ENCODE data around the gene PTPN14. TPM values are rescaled to one million over a fixed set of nuclear protein-coding genes. Genes with fewer than 3 reads are reported as not detected.

Gene PTPN14
- total and polyA plus RNA-seq, 2 of the 8 experiments (the other 6 are each of a cell fraction or from before 2014, with no cell fraction given): 14.4 to 93.6 TPM

- H3K36me3 ChIP-seq (ENCODE audit: control insufficient read depth in 2 of 4, insufficient read depth in 4 of 4, low read length in 3 of 4): peaks cover 14 to 38% (median 21%) of the 10 kb centered on the region in 4 experiments
- FAIRE-seq: no peak
- CTCF ChIA-PET (ENCODE audit: partially characterized antibody): interaction anchor here (0.8 to 0.9 kb wide), 2 partner anchors 52 to 200 kb away, joined by 3 read pairs; no protein-coding TSS in a partner anchor
- TF ChIP-seq ATF2 (IDR thresholded peaks at IDR 0.05; ENCODE audit: low read length) (no peak), SIX5 (IDR thresholded peaks at IDR 0.05; ENCODE audit: low read depth, low read length) (no peak), PHF8 (conservative IDR thresholded peaks at IDR 0.05; ENCODE audit: low read depth, low read length) (no peak), CEBPB (IDR thresholded peaks at IDR 0.05; ENCODE audit: low read depth, low read length) (no peak), EZH2 (IDR thresholded peaks at IDR 0.05; ENCODE audit: low read depth, low read length, severe bottlenecking) (no peak), JUN (IDR thresholded peaks at IDR 0.05; ENCODE audit: low read depth, low read length) (no peak), POU5F1 (IDR thresholded peaks at IDR 0.05; ENCODE audit: low read depth, low read length) (no peak), SUZ12 (IDR thresholded peaks at IDR 0.05; ENCODE audit: low read length) (no peak), MAFK (IDR thresholded peaks at IDR 0.05; ENCODE audit: low read depth, low read length) (no peak), SP4 (IDR thresholded peaks at IDR 0.05; ENCODE audit: low read length) (no peak), ZNF274 (IDR thresholded peaks at IDR 0.05; ENCODE audit: borderline replicate concordance, extremely low read depth, low read length) (no peak)
Measured at GRCh38 chr1:214384373-214385079, 166.9 kb downstream of the PTPN14 start.

More at GRCh38 chr1:214384373-214385079, 166.9 kb downstream of the PTPN14 start:
- no peaks in the 10 kb centered on the region for H3K27me3 ChIP-seq (replicated peaks in 1 of 4; ENCODE audit: control insufficient read depth in 3 of 4, extremely low read depth in 1 of 4, insufficient read depth in 3 of 4, low read length in 3 of 4)
- no peak overlapping the region for H4K5ac ChIP-seq (ENCODE audit: insufficient read length, low read depth, low read length)
- no peak overlapping the region for H3K9ac ChIP-seq (replicated peaks in 1 of 4; ENCODE audit: extremely low read depth in 1 of 4, low read depth in 3 of 4, low read length in 3 of 4)
- POLR2A ChIA-PET (ENCODE audit: partially characterized antibody): interaction anchor here (0.6 kb wide), 1 partner anchor 51 kb away, joined by 3 read pairs; no protein-coding TSS in a partner anchor
- H3K4me1 ChIP-seq (replicated peaks in 1 of 4; ENCODE audit: control insufficient read depth in 3 of 4, insufficient read depth in 4 of 4, low read length in 3 of 4): peaks cover 0 to 8% (median 3%) of the 10 kb centered on the region in 4 experiments; a peak in 2 of 7 replicates
- no peaks in the 10 kb centered on the region for H3K23me2 ChIP-seq (ENCODE audit: low read depth, low read length)
- no peak for DNase-seq (ENCODE audit: low read depth in 1 of 2, low spot score in 2 of 2)
- H2BK5ac ChIP-seq (ENCODE audit: low read depth, low read length): no peak overlapping the region; the same call in 1 of the 2 replicates
- H3K79me1 ChIP-seq (ENCODE audit: low read depth, low read length): no peaks in the 10 kb centered on the region; the same call in 1 of the 2 replicates
- H3K23ac ChIP-seq (ENCODE audit: insufficient read length): no peak overlapping the region
- no peak overlapping the region for H2BK120ac ChIP-seq (replicated peaks; ENCODE audit: low read depth, low read length)
- H2BK20ac ChIP-seq (ENCODE audit: low read length): no peak overlapping the region
- H4K20me1 ChIP-seq (replicated peaks in 1 of 2; ENCODE audit: control insufficient read depth in 1 of 2, insufficient read depth in 2 of 2, low read length in 2 of 2): no peaks in the 10 kb centered on the region
- no peak overlapping the region for H2BK15ac ChIP-seq (ENCODE audit: low read length)
- H3K56ac ChIP-seq (replicated peaks; ENCODE audit: insufficient read length, low read depth, low read length): no peak overlapping the region
- no peak overlapping the region for H4K91ac ChIP-seq (replicated peaks; ENCODE audit: insufficient read length, low read length)
- WGBS, 2 experiments (ENCODE audit: extremely low coverage in 1 of 2, insufficient coverage in 1 of 2, insufficient read length in 1 of 2, insufficient replicate concordance in 2 of 2, low coverage in 1 of 2, low lambda C conversion rate in 2 of 2, missing lambda C conversion rate in 1 of 2): 95% methylated on average over 18 of the region's 18 CpGs; no CpG with 5 or more reads in 1 of the 2 experiments
- H3K4ac ChIP-seq (replicated peaks; ENCODE audit: insufficient read length, low read depth, low read length): no peak overlapping the region
- no peak overlapping the region for H2AFZ ChIP-seq (ENCODE audit: low read length)
- no peak overlapping the region for H3K18ac ChIP-seq (ENCODE audit: extremely low read depth, low read length)
- no peak overlapping the region for H3K14ac ChIP-seq (ENCODE audit: insufficient read length)
- no peak overlapping the region for H3K4me3 ChIP-seq (ENCODE audit: extremely low read depth in 1 of 4, insufficient read depth in 2 of 4, low read depth in 3 of 4, low read length in 4 of 4)
- no peak overlapping the region for H3K4me2 ChIP-seq (ENCODE audit: insufficient read depth in 1 of 2, low read depth in 2 of 2, low read length in 2 of 2)
- no peaks in the 10 kb centered on the region for H3K9me3 ChIP-seq (ENCODE audit: insufficient read depth in 2 of 2, low read depth in 1 of 2, low read length in 1 of 2)
- no peaks in the 10 kb centered on the region; a peak in 1 of 4 replicates for H3K79me2 ChIP-seq (ENCODE audit: control insufficient read depth in 1 of 2, insufficient read depth in 2 of 2, low read length in 2 of 2)
- no peak overlapping the region for H3K27ac ChIP-seq (ENCODE audit: low read depth, low read length)
- H4K8ac ChIP-seq (ENCODE audit: extremely low read depth, insufficient read depth, low read length): no peak overlapping the region
- H2BK12ac ChIP-seq (ENCODE audit: low read depth, low read length): no peak overlapping the region
- no peak overlapping the region for H2AK5ac ChIP-seq (ENCODE audit: low read depth, low read length)
